ENCODE data around the gene LRP1. TPM values are rescaled to one million over a fixed set of nuclear protein-coding genes. Genes with fewer than 3 reads are reported as not detected.

Gene LRP1
- total RNA-seq, 1 experiment from 2014 or later: 9.0 TPM

GRCh38 chr12:57242691-57243454, 114.6 kb downstream of the LRP1 start:
- ATAC-seq (peak; percentile 39), DNase-seq (ENCODE audit: low read depth, low spot score) (no peak)
- intact Hi-C loops (cut with micrococcal nuclease; ENCODE audit: unreplicated experiment) (no loop called here), in situ Hi-C loops (cut with HindIII; ENCODE audit: low pct_unique_long_range_greater_than_20kb, low sequenced_read_pairs) (no loop called here)
- H3K27me3 ChIP-seq (ENCODE audit: control insufficient read depth, insufficient read depth, low read length): peaks cover 2% of the 10 kb centered on the region; the same call in 1 of the 2 replicates
- ChIA-PET POLR2A (interaction anchor here (0.7 kb wide), 1 partner anchor 29 kb away, joined by 3 read pairs; no protein-coding TSS in a partner anchor), CTCF (interaction anchor here (0.6 to 2.3 kb wide), 9 partner anchors 23 to 175 kb away, joined by 3 to 26 read pairs (median 7); partner anchors contain the start of gene LRP1)
- no peaks in the 10 kb centered on the region for H3K36me3 ChIP-seq (ENCODE audit: control insufficient read depth, insufficient read depth, low read length)
- no TSS peak for BruUV-seq (replicated peaks)
- H3K9me3 ChIP-seq (ENCODE audit: control insufficient read depth, insufficient read depth, low read depth, low read length): no peaks in the 10 kb centered on the region
- peak overlapping the region; percentile 32 to 56 for H3K4me3 ChIP-seq (ENCODE audit: low read depth in 2 of 2, low read length in 2 of 2)
- peaks cover 21% of the 10 kb centered on the region for H3K4me1 ChIP-seq (ENCODE audit: control insufficient read depth, insufficient read depth, low read length)
- H3K27ac ChIP-seq (ENCODE audit: low read length): no peak overlapping the region
- TF ChIP-seq SIN3A (IDR thresholded peaks at IDR 0.05; ENCODE audit: borderline replicate concordance, insufficient read depth, low read depth, low read length) (no peak), TCF7L2 (IDR thresholded peaks at IDR 0.05; ENCODE audit: low read depth, low read length) (no peak), CTCF (IDR thresholded peaks at IDR 0.05) (peak; percentile 72), REST (IDR thresholded peaks at IDR 0.05; ENCODE audit: insufficient read depth in 1 of 2, low read depth in 2 of 2, low read length in 1 of 2) (no peak), POLR2AphosphoS5 (IDR thresholded peaks at IDR 0.05; ENCODE audit: low read depth, low read length) (no peak)

- H3K36me3 ChIP-seq (ENCODE audit: control insufficient read depth, insufficient read depth, low read length): no peaks in the 10 kb centered on the region
- intact Hi-C loops (cut with micrococcal nuclease; ENCODE audit: unreplicated experiment): no loop called here
- DNase-seq (ENCODE audit: low read depth, low spot score) (no peak), ATAC-seq (peak; percentile 42)
- POLR2A ChIA-PET: interaction anchor here (0.5 kb wide), 1 partner anchor 93 kb away, joined by 3 read pairs; no protein-coding TSS in a partner anchor
- in situ Hi-C loops (cut with HindIII; ENCODE audit: low pct_unique_long_range_greater_than_20kb, low sequenced_read_pairs): no loop called here
- peak overlapping the region; percentile 32 to 56 for H3K4me3 ChIP-seq (ENCODE audit: low read depth in 2 of 2, low read length in 2 of 2)
- peaks cover 21% of the 10 kb centered on the region for H3K4me1 ChIP-seq (ENCODE audit: control insufficient read depth, insufficient read depth, low read length)
- TF ChIP-seq CTCF (IDR thresholded peaks at IDR 0.05): peak; percentile 85
- no peak for TF ChIP-seq TCF7L2 (IDR thresholded peaks at IDR 0.05; ENCODE audit: low read depth, low read length)
- CTCF ChIA-PET: interaction anchor here (0.5 to 2.3 kb wide), 11 partner anchors 18 to 752 kb away, joined by 3 to 26 read pairs (median 5); partner anchors contain the start of gene LRP1
- H3K27me3 ChIP-seq (ENCODE audit: control insufficient read depth, insufficient read depth, low read length): peaks cover 2% of the 10 kb centered on the region; the same call in 1 of the 2 replicates
- no peak overlapping the region for H3K27ac ChIP-seq (ENCODE audit: low read length)
- no TSS peak for BruUV-seq (replicated peaks)
- H3K9me3 ChIP-seq (ENCODE audit: control insufficient read depth, insufficient read depth, low read depth, low read length): no peaks in the 10 kb centered on the region
These were observed 115.4 kb downstream of the LRP1 start for GRCh38 chr12:57243521-57244311.
